Suprapubic skin (tissue), 4 donors: ENCODE results near the gene RNF13. TPM values are rescaled to one million over a fixed set of nuclear protein-coding genes. Genes with fewer than 3 reads are reported as not detected.
"Not testable (repeated sequence)": the region's sequence is repeated elsewhere in the genome, so short reads cannot be mapped to it uniquely, and the experiment has no call there.

ENCODE experiments used
- DNase-seq, 2 donors: peaks; one replicate each; pipeline ENCODE4 v3.0.0-alpha.2; 2019; ENCODE audit warnings: low spot score in 2 of 2
- H3K27ac ChIP-seq: fragments of 200-600 bp; sonication (generic); one replicate; pipeline ENCODE4 v1.5.1; 2019
- H3K27me3 ChIP-seq: fragments of 200-600 bp; sonication (generic); one replicate; pipeline ENCODE4 v1.5.1; 2019
- H3K36me3 ChIP-seq: fragments of 200-600 bp; sonication (generic); one replicate; pipeline ENCODE4 v1.5.1; 2019
- H3K4me1 ChIP-seq: fragments of 200-600 bp; sonication (generic); one replicate; pipeline ENCODE4 v1.5.1; 2019
- H3K4me3 ChIP-seq: fragments of 200-600 bp; sonication (generic); one replicate; pipeline ENCODE4 v1.5.1; 2019; ENCODE audit warnings: mild to moderate bottlenecking
- H3K9me3 ChIP-seq: fragments of 200-600 bp; sonication (generic); one replicate; pipeline ENCODE4 v1.5.1; 2019
- CTCF ChIP-seq, 2 donors: fragments of 200-600 bp in 1 of 2; fragments of 450-650 bp in 1 of 2; sonication (generic) in 1 of 2; IDR thresholded peaks; one replicate each; pipeline ENCODE4 v1.5.1; 2016 to 2019; ENCODE audit warnings: antibody characterized with exemption in 2 of 2, mild to moderate bottlenecking in 1 of 2, moderate library complexity in 1 of 2
- EP300 ChIP-seq: sonication (generic); formaldehyde crosslinking; IDR thresholded peaks from one replicate; pipeline ENCODE4 v1.6.1; 2017; ENCODE audit warnings: antibody characterized with exemption
- POLR2A ChIP-seq, 2 donors: fragments of 450-650 bp; IDR thresholded peaks; one replicate each; pipeline ENCODE4 v1.6.1; 2017; ENCODE audit warnings: antibody characterized with exemption in 2 of 2, mild to moderate bottlenecking in 2 of 2, moderate library complexity in 2 of 2
- POLR2AphosphoS5 ChIP-seq, 3 donors: sonication (generic); formaldehyde crosslinking; IDR thresholded peaks; one replicate each; pipeline ENCODE4 v1.6.1; 2017; ENCODE audit warnings: antibody characterized with exemption in 3 of 3
- WGBS: methylation state at CpG from one replicate; pipeline ENCODE4 v1.1.5; 2018; 5-methylcytosine and 5-hydroxymethylcytosine counted together
- total RNA-seq, 4 donors: library from RNA; depleted of rRNA; stranded (reverse); fragments of >200 nt; gene quantifications; one replicate each; pipeline ENCODE4 v1.1.0, GENCODE V29; 2016

Gene RNF13
- total RNA-seq, 4 donors from 2014 or later = 52.1 to 78.9 (median 73.7) TPM

- H3K27me3 ChIP-seq = no peaks in the 10 kb centered on the region
- 74% methylated on average over 4 of the region's 4 CpGs for WGBS
- no peak overlapping the region for H3K27ac ChIP-seq
- no peak overlapping the region for H3K4me3 ChIP-seq
- no peak for DNase-seq
- peaks cover 4% of the 10 kb centered on the region for H3K36me3 ChIP-seq
- TF ChIP-seq POLR2A (IDR thresholded peaks at IDR 0.05) (no peak), POLR2AphosphoS5 (IDR thresholded peaks at IDR 0.05) (no peak), CTCF (IDR thresholded peaks at IDR 0.05) (no peak), EP300 (no peak)
- H3K9me3 ChIP-seq = no peaks in the 10 kb centered on the region
- no peaks in the 10 kb centered on the region for H3K4me1 ChIP-seq
These were observed 68.9 kb downstream of the RNF13 start for GRCh38 chr3:149881879-149882278.

GRCh38 chr3:149883134-149883533 is 70.1 kb downstream of the RNF13 start:
- Histone ChIP-seq H3K4me1 (no peaks in the 10 kb centered on the region), H3K27me3 (no peaks in the 10 kb centered on the region), H3K4me3 (no peak overlapping the region), H3K9me3 (no peaks in the 10 kb centered on the region), H3K27ac (no peak overlapping the region), H3K36me3 (peaks cover 12% of the 10 kb centered on the region)
- WGBS = 93% methylated on average over 1 of the region's 1 CpG
- no peak for TF ChIP-seq POLR2AphosphoS5 (IDR thresholded peaks at IDR 0.05)
- TF ChIP-seq CTCF (IDR thresholded peaks at IDR 0.05) = no peak
- TF ChIP-seq EP300 = no peak
- TF ChIP-seq POLR2A (IDR thresholded peaks at IDR 0.05) = no peak
- DNase-seq = no peak

GRCh38 chr3:149883860-149884259 is 70.8 kb downstream of the RNF13 start:
- 93% methylated on average over 5 of the region's 5 CpGs for WGBS

GRCh38 chr3:149884848-149885247 is 71.8 kb downstream of the RNF13 start:
- H3K4me1 ChIP-seq, DNase-seq, H3K9me3 ChIP-seq, H3K27ac ChIP-seq, H3K4me3 ChIP-seq, H3K27me3 ChIP-seq: not testable (repeated sequence)
- H3K36me3 ChIP-seq = peaks cover 12% of the 10 kb centered on the region

More at GRCh38 chr3:149883860-149884259, 70.8 kb downstream of the RNF13 start:
- peaks cover 12% of the 10 kb centered on the region for H3K36me3 ChIP-seq
- not testable (repeated sequence) for H3K4me3 ChIP-seq, H3K9me3 ChIP-seq, H3K27ac ChIP-seq, H3K27me3 ChIP-seq, DNase-seq, H3K4me1 ChIP-seq

GRCh38 chr3:149886957-149887356 is 73.9 kb downstream of the RNF13 start:
- H3K9me3 ChIP-seq = no peaks in the 10 kb centered on the region
- no peak for DNase-seq
- H3K36me3 ChIP-seq = peaks cover 8% of the 10 kb centered on the region
- H3K4me3 ChIP-seq = no peak overlapping the region
- H3K27ac ChIP-seq = no peak overlapping the region
- H3K27me3 ChIP-seq = no peaks in the 10 kb centered on the region
- TF ChIP-seq EP300 = no peak
- no peak for TF ChIP-seq POLR2A (IDR thresholded peaks at IDR 0.05)
- no peak for TF ChIP-seq CTCF (IDR thresholded peaks at IDR 0.05)
- TF ChIP-seq POLR2AphosphoS5 (IDR thresholded peaks at IDR 0.05) = no peak
- 88% methylated on average over 9 of the region's 9 CpGs for WGBS
- no peaks in the 10 kb centered on the region for H3K4me1 ChIP-seq

GRCh38 chr3:149891621-149892020 is 78.6 kb downstream of the RNF13 start:
- Histone ChIP-seq H3K4me3 (no peak overlapping the region), H3K4me1 (peaks cover 12% of the 10 kb centered on the region), H3K27ac (no peak overlapping the region), H3K36me3 (peaks cover 19% of the 10 kb centered on the region), H3K9me3 (no peaks in the 10 kb centered on the region), H3K27me3 (no peaks in the 10 kb centered on the region)
- TF ChIP-seq EP300 (no peak), POLR2AphosphoS5 (IDR thresholded peaks at IDR 0.05) (no peak), POLR2A (IDR thresholded peaks at IDR 0.05) (no peak), CTCF (IDR thresholded peaks at IDR 0.05) (no peak)
- no peak for DNase-seq
